Tibial nerve (tissue), 4 donors: ENCODE data around the gene PTGDR2. TPM values are rescaled to one million over a fixed set of nuclear protein-coding genes. Genes with fewer than 3 reads are reported as not detected.
A peak's percentile ranks its signal among the peaks of the same experiment; 100 is the strongest.

Experiments used
- DNase-seq, 2 donors: peaks; one replicate each; pipeline ENCODE4 v3.0.0-alpha.2; 2019; ENCODE audit warnings: low spot score in 2 of 2
- H3K27ac ChIP-seq, 4 donors: fragments of 200-600 bp; sonication (generic) in 3 of 4; one replicate each; pipeline ENCODE4 v1.5.1; 2017 to 2019; ENCODE audit warnings: mild to moderate bottlenecking in 1 of 4
- H3K27me3 ChIP-seq, 2 donors: fragments of 200-600 bp; sonication (generic) in 1 of 2; one replicate each; pipeline versions ENCODE4 v1.5.1 to v1.6.0; 2017 to 2019
- H3K36me3 ChIP-seq, 3 donors: fragments of 200-600 bp; sonication (generic); one replicate each; pipeline ENCODE4 v1.5.1; 2018 to 2019
- H3K4me1 ChIP-seq, 4 donors: fragments of 200-600 bp; sonication (generic) in 3 of 4; one replicate each; pipeline ENCODE4 v1.5.1; 2017 to 2019
- H3K4me3 ChIP-seq, 4 donors: fragments of 200-600 bp; sonication (generic) in 3 of 4; one replicate each; pipeline ENCODE4 v1.5.1; 2017 to 2019; ENCODE audit warnings: mild to moderate bottlenecking in 1 of 4, moderate library complexity in 1 of 4
- H3K9me3 ChIP-seq, 4 donors: fragments of 200-600 bp; sonication (generic) in 3 of 4; one replicate each; pipeline ENCODE4 v1.5.1; 2017 to 2019
- EP300 ChIP-seq, 2 donors: sonication (generic); formaldehyde crosslinking; IDR thresholded peaks; one replicate each; pipeline ENCODE4 v1.6.1; 2017; ENCODE audit warnings: antibody characterized with exemption in 2 of 2, mild to moderate bottlenecking in 1 of 2
- POLR2A ChIP-seq, 2 donors: fragments of 450-650 bp; IDR thresholded peaks; one replicate each; pipeline ENCODE4 v1.6.1; 2017; ENCODE audit warnings: antibody characterized with exemption in 2 of 2, mild to moderate bottlenecking in 2 of 2, moderate library complexity in 2 of 2
- WGBS, 2 donors: methylation state at CpG; one replicate each; pipeline ENCODE4 v1.1.5; 2018; 5-methylcytosine and 5-hydroxymethylcytosine counted together
- total RNA-seq, 4 donors: library from RNA; depleted of rRNA; stranded (reverse); fragments of >200 nt; gene quantifications; one replicate each; pipeline ENCODE4 v1.1.0, GENCODE V29; 2016
- TF ChIP-seq, protein P1 (sequence below), 5 experiments: fragments of 200-600 bp in 3 of 5; fragments of 450-650 bp in 2 of 5; sonication (generic) in 3 of 5; IDR thresholded peaks; one replicate each; pipeline ENCODE4 v1.5.1; 2016 to 2019; ENCODE audit warnings: antibody characterized with exemption in 5 of 5, mild to moderate bottlenecking in 3 of 5, moderate library complexity in 2 of 5

Gene PTGDR2
- total RNA-seq, 4 donors from 2014 or later = 0.20 to 2.4 (median 0.46) TPM

DNA sequence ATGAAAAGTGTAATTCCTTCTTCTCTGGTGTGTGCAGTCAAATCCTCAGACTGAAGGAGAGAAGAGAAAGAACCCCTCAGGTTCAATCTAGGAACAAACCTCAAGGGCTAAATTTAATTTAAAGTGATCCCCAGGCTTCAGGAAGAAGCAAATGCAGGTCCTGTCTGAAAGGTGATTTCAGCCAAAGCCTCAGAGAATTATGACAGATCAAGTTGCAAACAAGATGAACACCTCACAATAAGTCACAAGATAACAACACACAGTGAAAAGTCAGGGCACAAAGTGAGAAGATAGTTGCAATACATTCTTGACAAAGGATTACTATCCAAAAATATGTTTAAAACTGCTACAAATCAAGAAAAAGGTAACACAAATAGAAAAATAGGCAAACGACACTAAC is 23.4 kb upstream of the PTGDR2 start:
- no peak for DNase-seq
- Histone ChIP-seq H3K36me3 (peaks cover 0 to 53% (median 0%) of the 10 kb centered on the region in 3 donors), H3K9me3 (no peaks in the 10 kb centered on the region), H3K4me1 (peaks cover 0 to 29% (median 0%) of the 10 kb centered on the region in 4 donors), H3K4me3 (no peak overlapping the region), H3K27me3 (no peaks in the 10 kb centered on the region), H3K27ac (peak overlapping the region in 1 of 4 donors; percentile 24)
- 71 to 86% methylated on average over 1 of the region's 1 CpG for WGBS, 2 donors
- no peak for TF ChIP-seq EP300 (IDR thresholded peaks at IDR 0.05)
- TF ChIP-seq, protein P1, sequence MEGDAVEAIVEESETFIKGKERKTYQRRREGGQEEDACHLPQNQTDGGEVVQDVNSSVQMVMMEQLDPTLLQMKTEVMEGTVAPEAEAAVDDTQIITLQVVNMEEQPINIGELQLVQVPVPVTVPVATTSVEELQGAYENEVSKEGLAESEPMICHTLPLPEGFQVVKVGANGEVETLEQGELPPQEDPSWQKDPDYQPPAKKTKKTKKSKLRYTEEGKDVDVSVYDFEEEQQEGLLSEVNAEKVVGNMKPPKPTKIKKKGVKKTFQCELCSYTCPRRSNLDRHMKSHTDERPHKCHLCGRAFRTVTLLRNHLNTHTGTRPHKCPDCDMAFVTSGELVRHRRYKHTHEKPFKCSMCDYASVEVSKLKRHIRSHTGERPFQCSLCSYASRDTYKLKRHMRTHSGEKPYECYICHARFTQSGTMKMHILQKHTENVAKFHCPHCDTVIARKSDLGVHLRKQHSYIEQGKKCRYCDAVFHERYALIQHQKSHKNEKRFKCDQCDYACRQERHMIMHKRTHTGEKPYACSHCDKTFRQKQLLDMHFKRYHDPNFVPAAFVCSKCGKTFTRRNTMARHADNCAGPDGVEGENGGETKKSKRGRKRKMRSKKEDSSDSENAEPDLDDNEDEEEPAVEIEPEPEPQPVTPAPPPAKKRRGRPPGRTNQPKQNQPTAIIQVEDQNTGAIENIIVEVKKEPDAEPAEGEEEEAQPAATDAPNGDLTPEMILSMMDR (IDR thresholded peaks at IDR 0.05) = no peak

DNA sequence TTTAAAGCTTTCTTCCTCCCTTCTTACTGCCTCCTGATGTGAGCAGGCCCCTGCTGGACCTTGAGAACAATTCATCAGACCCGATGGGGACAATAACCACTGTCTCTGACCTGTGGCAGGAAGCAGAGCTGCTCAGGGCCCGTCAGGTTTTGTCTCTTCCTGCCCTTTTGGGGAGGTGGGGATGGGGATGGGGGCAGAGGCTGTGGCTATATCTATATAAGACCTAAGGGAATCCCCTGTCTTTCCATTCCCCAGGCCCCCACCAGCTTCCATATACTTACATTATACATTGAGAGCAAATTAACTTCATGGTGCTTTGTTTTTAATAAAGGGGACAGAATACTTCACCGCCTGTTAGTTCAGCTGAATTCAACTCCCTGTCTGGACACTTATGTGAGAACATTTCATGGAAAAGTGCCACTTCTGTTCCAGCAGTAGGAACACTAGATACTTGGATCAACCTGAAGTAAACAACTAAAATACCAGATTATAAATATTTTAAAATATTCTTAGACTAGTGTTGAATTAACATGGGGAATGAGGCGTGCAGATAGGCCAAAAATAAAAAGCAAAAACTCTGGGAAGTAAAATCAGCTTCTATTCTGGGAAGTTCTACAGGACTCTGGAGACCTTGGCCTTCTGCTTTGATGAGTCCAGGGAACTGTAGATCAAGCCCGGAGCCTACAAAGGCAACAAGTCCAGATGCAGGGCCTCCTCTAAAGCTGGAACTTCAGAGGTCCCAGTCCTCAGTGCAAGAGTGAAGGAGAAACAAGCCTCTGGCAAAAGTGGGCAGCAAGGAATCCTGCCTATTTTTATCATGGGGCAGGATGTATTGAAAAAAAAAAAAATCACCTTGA is 22.7 kb upstream of the PTGDR2 start:
- Histone ChIP-seq H3K27me3 (no peaks in the 10 kb centered on the region), H3K4me3 (no peak overlapping the region), H3K9me3 (no peaks in the 10 kb centered on the region), H3K4me1 (peaks cover 0 to 31% (median 0%) of the 10 kb centered on the region in 4 donors), H3K36me3 (peaks cover 0 to 53% (median 0%) of the 10 kb centered on the region in 3 donors), H3K27ac (peak overlapping the region in 3 of 4 donors; percentile 22 to 71 (median 61))
- WGBS, 2 donors = 39 to 47% methylated on average over 5 of the region's 5 CpGs
- peak in 1 of 2 donors; percentile 34 for DNase-seq
- TF ChIP-seq, protein P1 (IDR thresholded peaks at IDR 0.05) = no peak
- TF ChIP-seq EP300 (IDR thresholded peaks at IDR 0.05) (no peak), POLR2A (IDR thresholded peaks at IDR 0.05) (no peak)

DNA sequence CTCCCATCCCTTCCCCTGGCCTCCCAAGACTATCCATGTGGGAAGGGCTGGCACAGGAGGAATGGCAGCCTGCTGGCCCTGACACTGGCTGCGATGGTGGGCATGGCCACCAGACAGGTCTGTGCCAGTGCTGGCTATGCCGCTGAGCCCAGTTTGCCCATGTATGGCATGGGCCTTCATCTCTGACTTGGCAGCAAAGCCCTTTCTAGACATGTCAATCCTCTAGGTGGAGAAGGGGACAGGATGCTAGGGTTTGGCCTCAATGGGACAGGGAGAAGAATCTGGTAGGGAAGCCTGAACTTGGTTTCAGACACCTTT is 20.4 kb upstream of the PTGDR2 start:
- 100% methylated on average over 2 of the region's 2 CpGs for WGBS, 2 donors
- no peak overlapping the region for H3K4me3 ChIP-seq
- H3K27me3 ChIP-seq = no peaks in the 10 kb centered on the region
- DNase-seq = no peak
- peaks cover 0 to 53% (median 0%) of the 10 kb centered on the region in 3 donors for H3K36me3 ChIP-seq
- H3K4me1 ChIP-seq = peaks cover 0 to 53% (median 0%) of the 10 kb centered on the region in 4 donors
- H3K9me3 ChIP-seq = no peaks in the 10 kb centered on the region
- no peak for TF ChIP-seq POLR2A (IDR thresholded peaks at IDR 0.05)
- TF ChIP-seq, protein P1 (IDR thresholded peaks at IDR 0.05) = no peak
- no peak for TF ChIP-seq EP300 (IDR thresholded peaks at IDR 0.05)
- H3K27ac ChIP-seq = peak overlapping the region in 1 of 4 donors; percentile 6

DNA sequence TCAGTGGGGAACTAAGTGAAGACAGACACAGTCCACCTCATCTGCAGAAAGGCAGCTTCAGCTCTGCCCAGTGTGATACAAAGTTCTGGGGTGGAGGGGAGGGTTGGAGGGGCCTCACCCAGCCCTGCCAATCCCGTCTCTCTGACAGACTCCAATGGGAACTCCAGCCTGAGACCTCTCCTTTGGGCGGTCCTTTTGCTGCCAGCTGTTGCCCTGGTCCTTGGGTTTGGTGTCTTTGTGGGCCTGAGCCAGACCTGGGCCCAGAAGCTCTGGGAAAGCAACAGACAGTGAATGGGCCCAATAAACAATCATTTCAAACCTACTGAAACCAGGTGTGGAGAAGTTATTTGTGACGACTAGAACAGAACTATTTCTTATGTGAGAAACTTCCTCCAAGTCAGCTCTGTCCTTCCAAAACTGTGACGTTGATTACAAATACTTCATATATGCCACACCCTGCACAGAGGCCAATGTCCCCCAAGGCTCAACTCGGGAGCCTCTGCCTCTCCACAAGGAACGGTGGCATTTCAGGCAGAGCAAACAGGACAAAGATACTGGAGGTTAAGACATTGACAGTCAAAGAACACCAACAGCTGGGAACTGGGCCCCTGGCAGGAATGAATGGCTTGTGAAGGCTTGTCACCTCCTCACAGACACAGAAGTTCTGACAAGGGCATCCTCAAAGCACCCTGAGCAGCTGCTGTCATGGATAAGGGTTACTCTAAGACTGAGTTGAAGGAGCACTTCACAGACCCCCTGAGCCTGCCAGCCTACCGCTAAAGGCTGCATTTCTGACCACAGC is 19.8 kb upstream of the PTGDR2 start:
- WGBS, 2 donors = 81 to 85% methylated on average over 7 of the region's 7 CpGs
- peaks cover 0 to 47% (median 0%) of the 10 kb centered on the region in 3 donors for H3K36me3 ChIP-seq
- H3K4me1 ChIP-seq = peaks cover 0 to 52% (median 0%) of the 10 kb centered on the region in 4 donors
- no peak overlapping the region for H3K27ac ChIP-seq
- H3K4me3 ChIP-seq = no peak overlapping the region
- no peak for DNase-seq
- H3K27me3 ChIP-seq = no peaks in the 10 kb centered on the region
- H3K9me3 ChIP-seq = no peaks in the 10 kb centered on the region
- TF ChIP-seq POLR2A (IDR thresholded peaks at IDR 0.05) (no peak), EP300 (IDR thresholded peaks at IDR 0.05) (no peak)
- TF ChIP-seq, protein P1 (IDR thresholded peaks at IDR 0.05) = no peak
